GM12801 (cell line): ENCODE measurements around the gene PGAM2.

Source experiments
- CTCF ChIP-seq: IDR thresholded peaks from one replicate; pipeline ENCODE4 v1.5.1; 2011; ENCODE audit warnings: control low read depth; ENCODE audit not compliant: insufficient read length; ENCODE audit errors: extremely low read depth

The PGAM2 gene

GRCh38 chr7:44065431-44066110 lies at the start of gene PGAM2:
PGAM2 (minus strand) TSS chr7:44065567; CDS start chr7:44065529, 38 bp downstream.
- no peak for TF ChIP-seq CTCF

DNA sequence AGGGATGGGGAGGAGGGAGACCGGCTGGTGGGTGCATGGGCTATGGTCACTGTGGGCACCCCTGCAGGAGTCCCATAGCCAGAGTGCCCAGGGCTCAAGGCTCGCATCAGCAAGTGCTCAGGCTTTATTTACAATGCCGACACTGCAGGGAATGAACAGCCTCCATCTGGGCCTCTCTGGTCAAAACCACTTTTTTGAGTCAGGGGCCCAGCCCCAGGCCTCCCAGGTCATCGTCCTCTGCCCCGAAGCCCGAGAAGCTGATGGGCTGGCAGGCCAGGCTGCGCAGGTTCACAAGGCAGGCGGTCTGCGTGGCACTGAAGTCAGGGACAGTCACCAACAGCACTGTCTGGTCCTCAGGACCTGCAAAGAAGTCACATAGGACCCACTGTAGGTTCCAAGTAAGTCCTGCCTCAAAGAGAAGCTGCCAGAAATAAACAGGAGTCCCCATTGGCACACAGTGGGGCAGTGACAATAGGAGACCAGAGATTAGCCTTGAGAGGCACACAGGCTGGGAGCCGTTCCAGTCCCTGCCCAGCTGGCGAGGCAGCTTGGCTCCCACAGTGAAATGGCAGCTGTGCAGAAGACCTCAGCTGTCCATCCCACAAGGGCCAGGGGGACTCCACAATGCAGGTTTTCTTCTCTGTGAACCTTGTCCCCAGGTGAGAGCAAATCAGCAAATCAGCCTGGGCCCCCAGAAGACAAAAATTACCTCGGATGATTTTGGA lies 49.4 kb upstream of the PGAM2 start:
- TF ChIP-seq CTCF, result no peak

DNA sequence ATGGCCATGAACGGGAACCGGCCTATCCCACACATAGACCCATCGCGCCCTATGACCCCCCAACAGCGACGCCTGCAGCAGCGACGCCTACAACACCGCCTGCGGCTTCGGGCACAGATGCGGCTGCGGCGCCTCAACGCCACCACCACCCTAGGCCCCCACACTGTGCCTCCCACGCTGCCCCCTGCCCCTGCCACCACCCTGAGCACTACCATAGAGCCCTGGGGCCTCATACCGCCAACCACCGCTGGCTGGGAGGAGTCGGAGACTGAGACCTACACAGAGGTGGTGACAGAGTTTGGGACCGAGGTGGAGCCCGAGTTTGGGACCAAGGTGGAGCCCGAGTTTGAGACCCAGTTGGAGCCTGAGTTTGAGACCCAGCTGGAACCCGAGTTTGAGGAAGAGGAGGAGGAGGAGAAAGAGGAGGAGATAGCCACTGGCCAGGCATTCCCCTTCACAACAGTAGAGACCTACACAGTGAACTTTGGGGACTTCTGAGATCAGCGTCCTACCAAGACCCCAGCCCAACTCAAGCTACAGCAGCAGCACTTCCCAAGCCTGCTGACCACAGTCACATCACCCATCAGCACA lies 48.5 kb upstream of the PGAM2 start:
- no peak for TF ChIP-seq CTCF

- TF ChIP-seq CTCF, result no peak
Measured at GRCh38 chr7:44112997-44113763, 47.8 kb upstream of the PGAM2 start.

DNA sequence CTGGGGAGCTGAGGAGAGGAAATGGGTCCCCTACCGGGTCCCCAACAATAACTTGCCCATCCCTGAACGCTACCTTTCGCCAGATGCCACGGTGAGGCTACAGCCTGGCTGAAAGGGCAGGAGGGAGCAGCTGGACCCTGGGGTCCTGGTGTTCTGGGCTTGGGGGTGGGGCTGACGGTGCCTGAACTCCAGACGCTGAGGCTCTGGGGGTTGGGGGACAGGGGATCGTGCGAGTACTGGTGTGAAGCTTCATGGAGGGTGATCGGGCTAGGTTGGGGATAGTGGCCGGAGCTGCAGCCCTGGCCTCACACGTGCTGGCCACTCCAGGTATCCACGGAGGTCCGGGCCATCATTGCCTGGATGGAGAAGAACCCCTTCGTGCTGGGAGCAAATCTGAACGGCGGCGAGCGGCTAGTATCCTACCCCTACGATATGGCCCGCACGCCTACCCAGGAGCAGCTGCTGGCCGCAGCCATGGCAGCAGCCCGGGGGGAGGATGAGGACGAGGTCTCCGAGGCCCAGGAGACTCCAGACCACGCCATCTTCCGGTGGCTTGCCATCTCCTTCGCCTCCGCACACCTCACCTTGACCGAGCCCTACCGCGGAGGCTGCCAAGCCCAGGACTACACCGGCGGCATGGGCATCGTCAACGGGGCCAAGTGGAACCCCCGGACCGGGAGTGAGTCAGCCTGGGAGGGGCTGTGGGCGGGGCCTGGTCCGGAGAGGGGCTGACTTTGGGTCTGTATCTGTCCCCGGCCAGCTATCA lies 47.0 kb upstream of the PGAM2 start:
- TF ChIP-seq CTCF, result no peak

GRCh38 chr7:44111761-44112160 lies 46.4 kb upstream of the PGAM2 start:
- no peak for TF ChIP-seq CTCF
